Right renal cortex interstitium (tissue), 3 donors: ENCODE measurements around the gene TAPBPL. TPM values are rescaled to one million over a fixed set of nuclear protein-coding genes. Genes with fewer than 3 reads are reported as not detected.
"Not testable (repeated sequence)": the region's sequence is repeated elsewhere in the genome, so short reads cannot be mapped to it uniquely, and the experiment has no call there.

Source experiments
- DNase-seq, 3 donors: peaks; one replicate each; pipeline ENCODE4 v3.0.0-alpha.2; 2013; ENCODE audit warnings: low read depth in 3 of 3, low spot score in 2 of 3
- polyA plus RNA-seq, 3 donors: library from polyadenylated mRNA; unstranded; fragments of 120-200 nt; gene quantifications; one replicate each; pipeline ENCODE4 v1.2.1, GENCODE V29; 2013; ENCODE audit not compliant: insufficient read length in 3 of 3

The TAPBPL gene
- polyA plus RNA-seq = 10 to 100 TPM; 13.5 to 23.0 (median 20.5) TPM

GRCh38 chr12:6451348-6452244 is at the start of gene TAPBPL:
Gene TAPBPL, plus strand, starts transcription at chr12:6452042. Its CDS starts 207 bp downstream, at chr12:6452249.
- DNase-seq = peak; percentile 73 to 78 (median 75)

- DNase-seq = no peak
Observed at GRCh38 chr12:6404390-6404789, 47.5 kb upstream of the TAPBPL start.

GRCh38 chr12:6405963-6406362 is 45.9 kb upstream of the TAPBPL start:
- DNase-seq = no peak

GRCh38 chr12:6407236-6407954 is 44.4 kb upstream of the TAPBPL start:
- no peak for DNase-seq

- no peak for DNase-seq
Observed at GRCh38 chr12:6416596-6416995, 35.2 kb upstream of the TAPBPL start.

GRCh38 chr12:6418796-6419195 is 33.0 kb upstream of the TAPBPL start:
- no peak for DNase-seq

GRCh38 chr12:6420364-6420763 is 31.5 kb upstream of the TAPBPL start:
- no peak for DNase-seq

GRCh38 chr12:6423267-6424007 is 28.4 kb upstream of the TAPBPL start:
- DNase-seq = peak; percentile 76 to 82 (median 81)

GRCh38 chr12:6424008-6424347 is 27.9 kb upstream of the TAPBPL start:
- DNase-seq = no peak

- no peak for DNase-seq
Observed at GRCh38 chr12:6424866-6425265, 27.0 kb upstream of the TAPBPL start.

- DNase-seq = no peak
Observed at GRCh38 chr12:6425590-6426531, 26.0 kb upstream of the TAPBPL start.

GRCh38 chr12:6426882-6427671 is 24.8 kb upstream of the TAPBPL start:
- DNase-seq = no peak

- not testable (repeated sequence) for DNase-seq
Observed at GRCh38 chr12:6427796-6428195, 24.0 kb upstream of the TAPBPL start.

GRCh38 chr12:6428326-6428725 is 23.5 kb upstream of the TAPBPL start:
- no peak for DNase-seq

GRCh38 chr12:6430124-6430989 is 21.5 kb upstream of the TAPBPL start:
- DNase-seq = no peak

GRCh38 chr12:6432991-6433390 is 18.9 kb upstream of the TAPBPL start:
- DNase-seq = no peak

- DNase-seq = no peak
Observed at GRCh38 chr12:6434205-6435140, 17.4 kb upstream of the TAPBPL start.
